ENCODE measurements around the gene AKR1E2.

The AKR1E2 gene

DNA sequence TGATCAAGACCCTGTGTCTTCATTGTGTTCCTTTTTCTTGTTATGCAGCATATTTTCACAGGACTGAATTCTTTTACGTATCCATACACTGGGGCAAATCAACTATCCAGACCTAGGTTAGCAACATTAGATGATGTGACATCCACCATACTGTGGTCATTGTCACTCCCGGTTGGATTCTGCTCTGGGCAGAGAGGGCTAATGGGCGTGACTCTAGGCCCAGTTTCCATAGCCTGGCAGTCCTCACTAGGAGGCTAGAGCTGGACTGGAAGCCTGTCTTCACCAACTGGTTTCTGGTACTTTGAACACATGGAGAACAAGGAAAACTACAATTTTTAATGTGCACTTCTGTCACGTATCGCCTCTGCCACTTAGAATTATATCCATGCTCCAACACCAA, 25.2 kb downstream of the AKR1E2 start:
- Histone ChIP-seq H3K4me3 (ENCODE audit: insufficient read depth, low read length, poor library complexity, severe bottlenecking) (no peak overlapping the region), H3K4me2 (ENCODE audit: low read depth, low read length, poor library complexity, severe bottlenecking) (no peak overlapping the region), H3K9me2 (replicated peaks; ENCODE audit: insufficient read depth, low read length) (no peaks in the 10 kb centered on the region), H4K20me1 (ENCODE audit: low read depth, low read length) (no peaks in the 10 kb centered on the region), H3K9me3 (ENCODE audit: insufficient read depth, low read length) (no peaks in the 10 kb centered on the region), H3K27me3 (ENCODE audit: low read length) (no peaks in the 10 kb centered on the region), H2AFZ (ENCODE audit: low read depth, low read length, severe bottlenecking) (no peak overlapping the region), H3K9ac (ENCODE audit: low read length) (no peak overlapping the region), H3K27ac (ENCODE audit: low read depth, low read length) (no peak overlapping the region), H3K36me3 (ENCODE audit: low read length) (no peaks in the 10 kb centered on the region), H3F3A (ENCODE audit: insufficient read depth) (no peaks in the 10 kb centered on the region), H3K79me2 (ENCODE audit: insufficient read depth, low read length) (no peaks in the 10 kb centered on the region)
- no peak for TF ChIP-seq EZH2phosphoT487 (conservative IDR thresholded peaks at IDR 0.05; ENCODE audit: low read length)
- TF ChIP-seq, protein P1, sequence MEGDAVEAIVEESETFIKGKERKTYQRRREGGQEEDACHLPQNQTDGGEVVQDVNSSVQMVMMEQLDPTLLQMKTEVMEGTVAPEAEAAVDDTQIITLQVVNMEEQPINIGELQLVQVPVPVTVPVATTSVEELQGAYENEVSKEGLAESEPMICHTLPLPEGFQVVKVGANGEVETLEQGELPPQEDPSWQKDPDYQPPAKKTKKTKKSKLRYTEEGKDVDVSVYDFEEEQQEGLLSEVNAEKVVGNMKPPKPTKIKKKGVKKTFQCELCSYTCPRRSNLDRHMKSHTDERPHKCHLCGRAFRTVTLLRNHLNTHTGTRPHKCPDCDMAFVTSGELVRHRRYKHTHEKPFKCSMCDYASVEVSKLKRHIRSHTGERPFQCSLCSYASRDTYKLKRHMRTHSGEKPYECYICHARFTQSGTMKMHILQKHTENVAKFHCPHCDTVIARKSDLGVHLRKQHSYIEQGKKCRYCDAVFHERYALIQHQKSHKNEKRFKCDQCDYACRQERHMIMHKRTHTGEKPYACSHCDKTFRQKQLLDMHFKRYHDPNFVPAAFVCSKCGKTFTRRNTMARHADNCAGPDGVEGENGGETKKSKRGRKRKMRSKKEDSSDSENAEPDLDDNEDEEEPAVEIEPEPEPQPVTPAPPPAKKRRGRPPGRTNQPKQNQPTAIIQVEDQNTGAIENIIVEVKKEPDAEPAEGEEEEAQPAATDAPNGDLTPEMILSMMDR (IDR thresholded peaks at IDR 0.05; ENCODE audit: insufficient read depth, low read length, poor library complexity, severe bottlenecking) = no peak

GRCh38 chr10:4851846-4852245, 25.8 kb downstream of the AKR1E2 start:
- Histone ChIP-seq H4K20me1 (ENCODE audit: low read depth, low read length) (no peaks in the 10 kb centered on the region), H3F3A (ENCODE audit: insufficient read depth) (no peaks in the 10 kb centered on the region), H3K4me2 (ENCODE audit: low read depth, low read length, poor library complexity, severe bottlenecking) (no peak overlapping the region), H2AFZ (ENCODE audit: low read depth, low read length, severe bottlenecking) (no peak overlapping the region), H3K9me3 (ENCODE audit: insufficient read depth, low read length) (no peaks in the 10 kb centered on the region), H3K27me3 (ENCODE audit: low read length) (no peaks in the 10 kb centered on the region), H3K9ac (ENCODE audit: low read length) (no peak overlapping the region), H3K9me2 (replicated peaks; ENCODE audit: insufficient read depth, low read length) (no peaks in the 10 kb centered on the region), H3K27ac (ENCODE audit: low read depth, low read length) (no peak overlapping the region), H3K36me3 (ENCODE audit: low read length) (no peaks in the 10 kb centered on the region), H3K4me3 (ENCODE audit: insufficient read depth, low read length, poor library complexity, severe bottlenecking) (no peak overlapping the region), H3K79me2 (ENCODE audit: insufficient read depth, low read length) (no peaks in the 10 kb centered on the region)
- TF ChIP-seq, protein P1 (IDR thresholded peaks at IDR 0.05; ENCODE audit: insufficient read depth, low read length, poor library complexity, severe bottlenecking) = no peak
- no peak for TF ChIP-seq EZH2phosphoT487 (conservative IDR thresholded peaks at IDR 0.05; ENCODE audit: low read length)

DNA sequence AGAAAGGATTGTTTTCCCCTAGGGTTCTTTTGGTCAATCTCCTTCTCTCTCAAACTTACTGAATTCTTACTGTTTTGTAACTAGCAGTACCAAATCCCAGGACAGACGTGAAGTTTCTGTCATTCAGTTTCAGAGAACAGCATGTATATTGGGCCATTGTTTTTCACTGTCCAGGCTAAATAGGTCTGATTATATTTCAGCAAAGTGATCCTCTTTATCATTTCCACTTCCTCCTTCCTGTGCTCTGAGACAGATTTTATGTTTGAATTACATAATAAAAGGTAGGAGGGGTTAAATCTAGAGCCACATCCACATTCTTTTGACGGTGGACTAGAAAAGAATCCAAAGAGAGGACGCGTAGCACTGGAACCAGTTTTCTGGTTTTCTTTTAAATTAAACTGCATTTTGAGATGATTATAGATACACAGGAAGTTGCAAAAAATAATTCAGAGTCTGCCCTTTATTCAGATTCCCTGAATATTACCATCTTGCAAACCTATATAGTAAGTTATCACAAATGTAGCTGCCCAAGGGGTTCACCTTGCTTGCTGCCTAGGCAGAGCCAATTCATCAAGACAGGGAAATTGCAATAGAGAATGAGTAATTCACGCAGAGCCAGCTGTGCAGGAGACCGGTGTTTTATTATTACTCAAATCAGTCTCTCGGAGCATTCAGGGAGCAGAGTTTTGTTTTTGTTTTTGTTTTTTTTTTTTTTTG, 40.1 kb downstream of the AKR1E2 start:
- Histone ChIP-seq H3K4me3 (ENCODE audit: insufficient read depth, low read length, poor library complexity, severe bottlenecking) (no peak overlapping the region), H3K27ac (ENCODE audit: low read depth, low read length) (no peak overlapping the region), H2AFZ (ENCODE audit: low read depth, low read length, severe bottlenecking) (no peak overlapping the region), H3K27me3 (ENCODE audit: low read length) (no peaks in the 10 kb centered on the region), H3K4me2 (ENCODE audit: low read depth, low read length, poor library complexity, severe bottlenecking) (no peak overlapping the region), H4K20me1 (ENCODE audit: low read depth, low read length) (no peaks in the 10 kb centered on the region; the same call in 1 of the 2 replicates), H3K36me3 (ENCODE audit: low read length) (no peaks in the 10 kb centered on the region), H3K9me3 (ENCODE audit: insufficient read depth, low read length) (no peaks in the 10 kb centered on the region), H3K9me2 (replicated peaks; ENCODE audit: insufficient read depth, low read length) (no peaks in the 10 kb centered on the region), H3K9ac (ENCODE audit: low read length) (no peak overlapping the region), H3F3A (ENCODE audit: insufficient read depth) (no peaks in the 10 kb centered on the region), H3K79me2 (ENCODE audit: insufficient read depth, low read length) (no peaks in the 10 kb centered on the region)
- no peak for TF ChIP-seq EZH2phosphoT487 (conservative IDR thresholded peaks at IDR 0.05; ENCODE audit: low read length)
- TF ChIP-seq, protein P1 (IDR thresholded peaks at IDR 0.05; ENCODE audit: insufficient read depth, low read length, poor library complexity, severe bottlenecking) = no peak

Measured in SU-DHL-6 (cell line).